Nephron progenitor cell (in vitro differentiated cells): ENCODE data around the gene CD164.
A peak's percentile ranks its signal among the peaks of the same experiment; 100 is the strongest.

Source experiments
- DNase-seq: peaks from one replicate; pipeline ENCODE4 v3.0.0; 2021
- H3K27ac Mint-ChIP-seq: 2 replicates; pipeline ENCODE4 v1.8.0; 2021; ENCODE audit warnings: mild to moderate bottlenecking, moderate library complexity, mixed read lengths
- H3K27me3 Mint-ChIP-seq: 2 replicates; pipeline ENCODE4 v1.8.0; 2021; ENCODE audit warnings: mild to moderate bottlenecking, low read depth, mixed read lengths; ENCODE audit not compliant: poor library complexity
- H3K36me3 Mint-ChIP-seq: 2 replicates; pipeline ENCODE4 v1.8.0; 2021; ENCODE audit warnings: low read depth, mixed read lengths
- H3K4me1 Mint-ChIP-seq: 2 replicates; pipeline ENCODE4 v1.8.0; 2021; ENCODE audit warnings: mixed read lengths
- H3K4me3 Mint-ChIP-seq: 2 replicates; pipeline ENCODE4 v1.8.0; 2021; ENCODE audit warnings: mild to moderate bottlenecking, moderate library complexity, mixed read lengths
- H3K9me3 Mint-ChIP-seq: 2 replicates; pipeline ENCODE4 v1.8.0; 2021; ENCODE audit warnings: mild to moderate bottlenecking, moderate library complexity, mixed read lengths
- TF ChIP-seq, protein P1 (sequence below): fragments of 200-600 bp; sonication (generic); IDR thresholded peaks from 2 replicates; pipeline ENCODE4 v1.5.0; 2021; ENCODE audit warnings: antibody characterized with exemption

Gene CD164

DNA sequence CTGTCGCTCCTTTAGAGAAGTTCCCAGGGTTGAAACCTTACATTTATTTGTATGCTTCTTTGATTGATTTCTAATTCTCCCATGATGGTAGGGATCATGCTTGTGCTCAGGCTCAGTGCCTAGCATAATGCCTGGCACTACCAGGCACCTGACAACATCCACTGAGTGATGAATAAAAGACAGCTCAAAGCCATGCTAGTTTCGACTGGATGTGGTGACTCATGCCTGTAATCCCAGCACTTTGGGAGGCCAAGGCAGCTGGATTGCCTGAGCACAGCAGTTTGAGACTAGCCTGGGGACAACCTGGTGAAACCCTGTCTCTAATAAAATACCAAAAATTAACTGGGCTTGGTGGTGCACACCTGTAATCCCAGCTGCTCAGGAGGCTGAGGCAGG, 11.6 kb upstream of the CD164 start:
- no peak overlapping the region for H3K27ac Mint-ChIP-seq
- H3K4me3 Mint-ChIP-seq, result no peak overlapping the region
- H3K4me1 Mint-ChIP-seq, result peaks cover 5% of the 10 kb centered on the region
- peaks cover 7% of the 10 kb centered on the region for H3K27me3 Mint-ChIP-seq
- H3K9me3 Mint-ChIP-seq, result no peaks in the 10 kb centered on the region
- TF ChIP-seq, protein P1, sequence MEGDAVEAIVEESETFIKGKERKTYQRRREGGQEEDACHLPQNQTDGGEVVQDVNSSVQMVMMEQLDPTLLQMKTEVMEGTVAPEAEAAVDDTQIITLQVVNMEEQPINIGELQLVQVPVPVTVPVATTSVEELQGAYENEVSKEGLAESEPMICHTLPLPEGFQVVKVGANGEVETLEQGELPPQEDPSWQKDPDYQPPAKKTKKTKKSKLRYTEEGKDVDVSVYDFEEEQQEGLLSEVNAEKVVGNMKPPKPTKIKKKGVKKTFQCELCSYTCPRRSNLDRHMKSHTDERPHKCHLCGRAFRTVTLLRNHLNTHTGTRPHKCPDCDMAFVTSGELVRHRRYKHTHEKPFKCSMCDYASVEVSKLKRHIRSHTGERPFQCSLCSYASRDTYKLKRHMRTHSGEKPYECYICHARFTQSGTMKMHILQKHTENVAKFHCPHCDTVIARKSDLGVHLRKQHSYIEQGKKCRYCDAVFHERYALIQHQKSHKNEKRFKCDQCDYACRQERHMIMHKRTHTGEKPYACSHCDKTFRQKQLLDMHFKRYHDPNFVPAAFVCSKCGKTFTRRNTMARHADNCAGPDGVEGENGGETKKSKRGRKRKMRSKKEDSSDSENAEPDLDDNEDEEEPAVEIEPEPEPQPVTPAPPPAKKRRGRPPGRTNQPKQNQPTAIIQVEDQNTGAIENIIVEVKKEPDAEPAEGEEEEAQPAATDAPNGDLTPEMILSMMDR, result no peak
- no peak for DNase-seq
- no peaks in the 10 kb centered on the region for H3K36me3 Mint-ChIP-seq

DNA sequence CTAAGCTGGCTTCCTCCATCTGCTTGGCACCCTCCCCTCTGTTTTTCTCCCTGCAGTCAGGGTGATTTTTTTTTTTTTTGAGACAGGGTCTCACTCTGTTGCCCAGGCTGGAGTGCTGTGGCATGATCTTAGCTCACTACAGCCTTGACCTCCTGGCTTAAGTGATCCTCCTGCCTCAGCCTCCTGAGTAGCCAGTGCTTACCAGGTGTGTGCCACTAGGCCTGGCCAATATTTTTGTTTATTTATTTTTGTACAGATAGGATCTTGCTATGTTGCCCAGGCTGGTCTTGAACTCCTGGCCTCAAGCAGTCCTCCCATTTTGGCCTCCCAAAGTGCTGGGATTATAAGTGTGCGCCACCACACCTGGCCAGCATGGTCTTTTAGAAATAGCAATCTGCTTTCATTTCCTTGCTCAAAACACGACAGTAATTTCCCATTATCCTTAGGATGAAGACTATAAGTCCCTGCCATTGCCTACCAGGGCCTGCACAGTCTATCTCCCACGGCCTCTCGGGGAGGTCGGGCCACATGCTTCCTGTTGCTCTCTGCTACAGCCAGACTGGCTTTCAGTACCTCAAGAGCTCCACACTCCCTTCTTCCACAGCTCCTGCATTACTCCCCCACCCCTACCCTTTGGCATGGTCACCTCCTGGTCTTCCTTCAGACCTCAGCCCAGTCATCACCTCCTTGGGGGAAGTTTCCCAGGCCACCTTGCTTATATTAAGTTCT, 11.1 kb upstream of the CD164 start:
- H3K27me3 Mint-ChIP-seq, result peaks cover 7% of the 10 kb centered on the region
- H3K27ac Mint-ChIP-seq, result no peak overlapping the region
- H3K4me1 Mint-ChIP-seq, result peaks cover 5% of the 10 kb centered on the region
- no peak overlapping the region for H3K4me3 Mint-ChIP-seq
- no peaks in the 10 kb centered on the region for H3K36me3 Mint-ChIP-seq
- DNase-seq, result no peak
- H3K9me3 Mint-ChIP-seq, result no peaks in the 10 kb centered on the region
- TF ChIP-seq, protein P1, result no peak

DNA sequence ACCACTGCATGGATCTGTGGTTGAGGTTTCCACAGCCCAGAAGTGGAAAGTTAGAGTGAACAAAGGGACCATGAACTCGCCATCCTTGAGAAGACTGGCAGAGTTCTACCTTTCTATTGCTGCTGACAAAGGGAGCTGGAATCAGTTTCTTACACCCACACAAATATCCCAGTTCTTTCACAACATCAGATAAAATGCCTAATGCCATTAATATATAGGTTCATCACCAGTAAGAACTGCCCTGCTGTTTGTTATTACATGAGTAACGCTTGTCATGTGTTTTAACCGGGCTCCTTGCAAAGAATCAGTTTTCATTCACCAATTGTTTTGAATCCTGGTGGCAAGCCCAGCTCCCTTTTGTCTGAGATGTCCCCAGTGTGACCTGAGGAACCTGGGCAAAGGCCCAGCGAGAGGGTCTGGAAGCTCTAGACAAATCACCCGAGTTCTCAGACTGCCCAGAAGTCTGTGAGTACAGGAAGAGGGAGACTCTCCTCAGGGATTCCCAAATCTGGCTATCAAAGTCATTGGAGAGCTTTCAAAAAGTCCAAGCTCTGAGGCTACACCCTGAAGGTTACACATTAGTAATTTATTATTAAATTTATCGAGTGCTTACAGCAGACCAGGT, 7.5 kb upstream of the CD164 start:
- Mint-ChIP-seq H3K36me3 (no peaks in the 10 kb centered on the region), H3K27me3 (peaks cover 15% of the 10 kb centered on the region), H3K27ac (no peak overlapping the region), H3K9me3 (no peaks in the 10 kb centered on the region), H3K4me3 (no peak overlapping the region), H3K4me1 (peaks cover 8% of the 10 kb centered on the region)
- TF ChIP-seq, protein P1, result no peak
- no peak for DNase-seq

DNA sequence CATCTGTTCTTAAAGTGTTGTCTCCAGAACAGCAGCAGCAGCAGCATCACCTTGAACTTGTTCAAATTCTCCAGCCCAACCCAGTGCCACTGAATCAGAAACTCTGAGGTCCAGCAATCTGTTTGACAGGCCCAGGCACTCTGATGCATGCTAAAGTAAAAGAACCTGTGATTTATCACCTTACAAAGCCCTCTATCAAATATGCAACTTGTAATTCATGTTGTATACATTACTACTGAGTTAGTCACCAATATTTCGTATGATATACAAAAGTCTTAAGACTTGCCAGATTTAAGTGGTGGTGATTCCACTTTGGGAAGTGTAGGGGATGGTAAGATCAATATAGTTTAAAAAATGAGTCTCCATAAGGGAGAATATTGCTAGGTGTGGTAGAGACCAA, 6.0 kb upstream of the CD164 start:
- Mint-ChIP-seq H3K36me3 (no peaks in the 10 kb centered on the region), H3K9me3 (no peaks in the 10 kb centered on the region), H3K4me1 (peaks cover 22% of the 10 kb centered on the region), H3K27me3 (peaks cover 13% of the 10 kb centered on the region), H3K27ac (no peak overlapping the region), H3K4me3 (no peak overlapping the region)
- DNase-seq, result no peak
- TF ChIP-seq, protein P1, result no peak

DNA sequence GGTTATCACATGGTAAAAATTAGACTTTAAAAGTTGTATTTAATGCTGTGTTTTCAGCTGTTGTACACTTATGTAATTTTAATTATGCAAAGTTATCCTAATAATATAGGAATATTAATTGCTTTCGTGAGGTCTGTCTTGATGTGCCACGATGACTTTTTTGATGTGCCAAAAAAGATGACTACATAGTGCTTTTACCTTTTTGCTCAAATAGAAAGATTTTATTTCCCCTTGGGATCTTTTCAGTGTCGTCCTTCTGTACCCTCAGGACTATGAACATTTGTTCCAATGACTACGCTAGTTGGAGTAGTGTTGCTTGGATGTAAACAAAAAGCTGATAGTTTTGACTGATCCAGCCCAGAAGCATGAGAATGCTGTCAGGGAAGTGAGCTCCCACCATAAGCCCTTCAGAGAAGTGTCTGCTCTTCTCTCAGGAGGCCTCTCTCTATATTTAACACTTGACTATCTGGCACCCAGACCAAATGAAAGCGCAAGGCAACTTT, 1.2 kb upstream of the CD164 start:
- H3K36me3 Mint-ChIP-seq, result peaks cover 8% of the 10 kb centered on the region
- peaks cover 41% of the 10 kb centered on the region for H3K4me1 Mint-ChIP-seq
- TF ChIP-seq, protein P1, result no peak
- peak overlapping the region; percentile 90 for H3K27ac Mint-ChIP-seq
- peak overlapping the region; percentile 94 for H3K4me3 Mint-ChIP-seq
- no peak for DNase-seq
- no peaks in the 10 kb centered on the region for H3K9me3 Mint-ChIP-seq
- peaks cover 10% of the 10 kb centered on the region for H3K27me3 Mint-ChIP-seq
